ENCODE data around the gene FCRL2.

GRCh38 chr1:157702308-157702825, 74.6 kb downstream of the FCRL2 start:
- no peak for TF ChIP-seq CTCF (IDR thresholded peaks at IDR 0.05)
- no peak for TF ChIP-seq POLR2A (IDR thresholded peaks at IDR 0.05)

Measured in lower leg skin (tissue), 3 donors.